NCI-H2196 (cell line): ENCODE results near the gene EME1.
"Not testable (repeated sequence)": the region's sequence is repeated elsewhere in the genome, so short reads cannot be mapped to it uniquely, and the experiment has no call there.

Experiments
- DNase-seq: peaks from one replicate; lab custom pipeline; 2025; ENCODE audit not compliant: unreplicated experiment; lab: John Stamatoyannopoulos, UW

Gene EME1

GRCh38 chr17:50424996-50425681 is 52.1 kb downstream of the EME1 start:
- no peak for DNase-seq

DNA sequence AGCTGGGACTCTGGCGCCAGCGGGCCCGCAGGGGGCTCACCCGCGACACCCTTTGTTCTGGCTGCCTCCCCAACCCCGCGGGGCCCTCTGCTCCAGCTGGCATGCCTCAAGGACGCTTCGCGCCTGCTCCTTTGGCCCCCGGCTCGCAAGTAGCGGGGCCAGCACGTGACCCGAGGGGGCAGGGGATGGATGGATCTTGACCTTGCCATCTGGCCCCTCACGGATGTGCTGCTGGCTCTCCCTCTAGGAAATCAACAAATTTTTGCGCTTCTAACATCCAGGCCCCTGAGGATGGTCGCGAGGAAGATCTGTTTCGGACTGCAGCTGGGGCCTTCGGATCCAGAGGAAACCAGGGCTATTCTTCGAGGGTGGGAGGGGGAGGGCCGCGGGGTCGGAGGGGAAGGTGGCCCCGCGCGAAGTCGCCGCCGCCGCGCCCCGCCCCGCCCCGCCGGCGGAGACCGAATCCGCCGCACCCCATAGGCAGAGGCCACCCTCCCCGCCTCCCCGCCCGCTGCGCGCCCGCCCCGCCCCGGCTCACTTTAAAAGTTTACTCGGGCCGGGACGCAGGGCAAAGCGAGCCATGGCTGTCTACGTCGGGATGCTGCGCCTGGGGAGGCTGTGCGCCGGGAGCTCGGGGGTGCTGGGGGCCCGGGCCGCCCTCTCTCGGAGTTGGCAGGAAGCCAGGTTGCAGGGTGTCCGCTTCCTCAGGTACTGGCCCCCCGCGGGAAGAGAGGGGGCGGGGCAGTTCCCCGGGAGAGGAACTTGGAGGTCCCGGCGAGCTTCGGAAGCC is 52.8 kb downstream of the EME1 start, which contains the start of gene ACSF2:
TSS of gene ACSF2 (plus strand) at position 537 of the 790 bp plus-strand sequence. CDS start at position 581, 44 bp downstream.
- DNase-seq, result no peak

DNA sequence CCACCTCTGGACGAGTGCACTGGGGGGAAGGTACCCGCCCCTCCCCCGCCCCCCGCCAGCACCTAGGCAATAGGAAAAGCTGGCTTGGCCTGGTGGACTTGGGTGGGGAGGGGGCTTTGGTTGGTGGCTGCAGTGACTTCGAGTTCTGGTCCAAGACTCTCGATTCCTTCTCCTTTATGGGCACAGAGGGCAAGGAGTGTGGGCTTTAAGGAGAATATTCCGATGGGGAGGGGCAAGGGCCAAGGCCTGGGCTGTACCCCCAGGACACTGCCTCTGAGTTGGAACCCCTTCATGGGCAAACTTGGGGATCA is 53.4 kb downstream of the EME1 start:
- no peak for DNase-seq

DNA sequence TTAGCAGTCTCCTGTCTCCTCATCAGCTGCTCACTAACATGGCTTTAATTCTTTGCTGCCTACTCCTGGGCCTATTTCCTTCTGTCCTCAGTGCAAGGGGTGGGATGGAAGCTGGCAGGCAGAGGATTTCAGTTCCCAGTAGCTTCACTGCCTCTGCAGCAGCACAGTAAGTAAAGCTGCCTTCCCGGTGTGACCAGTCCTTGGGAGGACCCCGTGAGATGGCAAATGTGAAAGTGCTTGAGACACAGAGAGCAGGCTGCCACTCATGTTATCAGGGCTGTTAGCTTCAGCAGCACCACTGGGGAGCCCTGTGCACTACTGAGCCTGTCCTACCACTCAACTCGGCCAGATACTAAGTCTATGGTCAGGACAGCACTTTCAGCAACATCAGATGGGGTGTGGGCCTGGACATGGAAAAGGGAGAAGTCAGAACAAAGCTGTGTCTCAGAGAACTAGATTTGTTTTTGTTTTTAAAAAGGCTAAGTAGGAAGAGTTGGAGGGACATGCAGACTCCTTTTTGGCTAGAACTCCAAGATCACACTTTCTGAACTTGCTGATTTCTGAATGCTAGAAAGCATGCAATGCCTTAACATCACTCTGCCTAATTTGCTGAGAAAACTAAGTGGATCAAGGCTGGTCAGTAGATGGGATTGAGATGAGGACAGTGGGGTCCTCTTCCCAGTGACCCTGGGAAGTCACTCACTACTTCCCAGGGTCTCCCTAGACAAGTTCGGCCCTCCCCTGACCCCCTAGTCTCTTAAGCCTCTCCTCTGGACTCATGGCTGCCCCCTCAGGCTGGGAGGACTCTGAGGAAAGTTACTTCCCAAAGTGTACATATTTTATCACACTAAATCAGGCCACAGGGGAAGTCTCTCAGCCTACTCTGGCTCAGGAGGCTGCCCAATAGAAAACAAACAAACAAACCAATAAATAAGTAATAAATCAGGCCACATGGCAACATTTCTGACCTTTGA is 54.1 kb downstream of the EME1 start:
- DNase-seq, result no peak

DNA sequence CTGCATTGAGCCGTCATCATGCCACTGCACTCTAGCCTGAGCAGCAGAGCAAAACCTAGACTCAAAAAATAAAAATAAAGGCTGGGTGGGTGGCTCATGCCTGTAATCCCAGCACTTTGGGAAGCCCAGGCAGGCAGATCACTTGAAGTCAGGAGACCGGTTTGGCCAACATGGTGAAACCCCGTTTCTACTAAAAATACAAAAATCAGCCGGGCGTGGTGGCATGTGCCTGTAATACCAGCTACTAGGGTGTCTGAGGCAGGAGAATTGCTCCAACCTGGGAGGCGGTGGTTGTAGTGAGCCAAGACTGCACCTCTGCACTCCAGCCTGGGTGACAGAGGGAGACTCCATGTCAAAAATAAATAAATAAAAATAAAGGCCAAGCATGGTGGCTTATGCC is 55.1 kb downstream of the EME1 start:
- DNase-seq, result not testable (repeated sequence)

- DNase-seq, result no peak
These were observed 55.9 kb downstream of the EME1 start for GRCh38 chr17:50428831-50429424.

- no peak for DNase-seq
These were observed 56.8 kb downstream of the EME1 start for GRCh38 chr17:50429793-50430192.
